IMR-90 (cell line): ENCODE data around the gene NFYC.

Experiments
- CEBPB ChIP-seq: IDR thresholded peaks from 2 replicates; pipeline ENCODE4 v1.6.1; 2012; ENCODE audit warnings: low read depth, low read length, improper control_type of control experiment
- CTCF ChIP-seq: conservative IDR thresholded peaks from 2 replicates; pipeline ENCODE4 v1.5.1; 2012; ENCODE audit warnings: mild to moderate bottlenecking, low read depth, low read length, improper control_type of control experiment
- FOS ChIP-seq: fragments of 150-350 bp; IDR thresholded peaks from 2 replicates; pipeline ENCODE4 v1.6.1; 2016; ENCODE audit warnings: low read depth, low read length
- MAFK ChIP-seq: IDR thresholded peaks from 2 replicates; pipeline ENCODE4 v1.6.1; 2012; ENCODE audit warnings: low read depth, low read length, improper control_type of control experiment
- POLR2A ChIP-seq: IDR thresholded peaks from 2 replicates; pipeline ENCODE4 v1.6.1; 2012; ENCODE audit warnings: mild to moderate bottlenecking, low read depth, low read length
- RAD21 ChIP-seq: IDR thresholded peaks from 2 replicates; pipeline ENCODE4 v1.6.1; 2012; ENCODE audit warnings: low read length, improper control_type of control experiment
- RCOR1 ChIP-seq: IDR thresholded peaks from 2 replicates; pipeline ENCODE4 v1.6.1; 2012; ENCODE audit warnings: mild to moderate bottlenecking, low read length, improper control_type of control experiment; ENCODE audit not compliant: insufficient replicate concordance
- RFX5 ChIP-seq: IDR thresholded peaks from 2 replicates; pipeline ENCODE4 v1.8.0; 2012; ENCODE audit warnings: low read depth, mild to moderate bottlenecking, low read length, moderate library complexity

- TF ChIP-seq CEBPB (no peak), POLR2A (no peak), MAFK (no peak), CTCF (no peak), RFX5 (no peak), RAD21 (no peak), FOS (no peak), RCOR1 (no peak)
Measured at GRCh38 chr1:40781608-40781971, 90.1 kb downstream of the NFYC start.
